Neural crest cell (in vitro differentiated cells): ENCODE data around the gene CLIC5. TPM values are rescaled to one million over a fixed set of nuclear protein-coding genes. Genes with fewer than 3 reads are reported as not detected.

Experiments
- DNase-seq: peaks from one replicate; pipeline ENCODE4 v3.0.0; 2021; ENCODE audit warnings: low read depth, mixed read lengths, low spot score
- H3K27ac Mint-ChIP-seq: one replicate; pipeline ENCODE4 v1.8.0; 2021; ENCODE audit warnings: mild to moderate bottlenecking, mixed read lengths; ENCODE audit not compliant: unreplicated experiment
- H3K27me3 Mint-ChIP-seq: 2 replicates; pipeline ENCODE4 v1.8.0; 2021; ENCODE audit warnings: low read depth, mild to moderate bottlenecking, mixed read lengths
- H3K36me3 Mint-ChIP-seq: 2 replicates; pipeline ENCODE4 v1.8.0; 2021; ENCODE audit warnings: low read depth, mild to moderate bottlenecking, mixed read lengths
- H3K4me1 Mint-ChIP-seq: 2 replicates; pipeline ENCODE4 v1.8.0; 2021; ENCODE audit warnings: mixed read lengths
- H3K4me3 Mint-ChIP-seq: one replicate; pipeline ENCODE4 v1.8.0; 2021; ENCODE audit warnings: mild to moderate bottlenecking, mixed read lengths
- H3K9me3 Mint-ChIP-seq: 2 replicates; pipeline ENCODE4 v1.8.0; 2021; ENCODE audit warnings: mixed read lengths
- total RNA-seq: library from RNA; stranded (reverse); gene quantifications from 2 replicates; pipeline ENCODE4 v1.2.1, GENCODE V29; 2021
- TF ChIP-seq, protein P1 (sequence below): fragments of 200-600 bp; sonication (generic); conservative IDR thresholded peaks from 2 replicates; pipeline ENCODE4 v1.5.0; 2021; ENCODE audit warnings: antibody characterized with exemption, mild to moderate bottlenecking

CLIC5 gene
- total RNA-seq, 1 donor from 2014 or later = not detected

GRCh38 chr6:45901767-45902650, 113.7 kb downstream of the CLIC5 start:
- TF ChIP-seq, protein P1, sequence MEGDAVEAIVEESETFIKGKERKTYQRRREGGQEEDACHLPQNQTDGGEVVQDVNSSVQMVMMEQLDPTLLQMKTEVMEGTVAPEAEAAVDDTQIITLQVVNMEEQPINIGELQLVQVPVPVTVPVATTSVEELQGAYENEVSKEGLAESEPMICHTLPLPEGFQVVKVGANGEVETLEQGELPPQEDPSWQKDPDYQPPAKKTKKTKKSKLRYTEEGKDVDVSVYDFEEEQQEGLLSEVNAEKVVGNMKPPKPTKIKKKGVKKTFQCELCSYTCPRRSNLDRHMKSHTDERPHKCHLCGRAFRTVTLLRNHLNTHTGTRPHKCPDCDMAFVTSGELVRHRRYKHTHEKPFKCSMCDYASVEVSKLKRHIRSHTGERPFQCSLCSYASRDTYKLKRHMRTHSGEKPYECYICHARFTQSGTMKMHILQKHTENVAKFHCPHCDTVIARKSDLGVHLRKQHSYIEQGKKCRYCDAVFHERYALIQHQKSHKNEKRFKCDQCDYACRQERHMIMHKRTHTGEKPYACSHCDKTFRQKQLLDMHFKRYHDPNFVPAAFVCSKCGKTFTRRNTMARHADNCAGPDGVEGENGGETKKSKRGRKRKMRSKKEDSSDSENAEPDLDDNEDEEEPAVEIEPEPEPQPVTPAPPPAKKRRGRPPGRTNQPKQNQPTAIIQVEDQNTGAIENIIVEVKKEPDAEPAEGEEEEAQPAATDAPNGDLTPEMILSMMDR = no peak
- Mint-ChIP-seq H3K4me3 (no peak overlapping the region), H3K27ac (no peak overlapping the region), H3K9me3 (no peaks in the 10 kb centered on the region), H3K36me3 (no peaks in the 10 kb centered on the region), H3K4me1 (peaks cover 18% of the 10 kb centered on the region), H3K27me3 (no peaks in the 10 kb centered on the region)
- DNase-seq = no peak

DNA sequence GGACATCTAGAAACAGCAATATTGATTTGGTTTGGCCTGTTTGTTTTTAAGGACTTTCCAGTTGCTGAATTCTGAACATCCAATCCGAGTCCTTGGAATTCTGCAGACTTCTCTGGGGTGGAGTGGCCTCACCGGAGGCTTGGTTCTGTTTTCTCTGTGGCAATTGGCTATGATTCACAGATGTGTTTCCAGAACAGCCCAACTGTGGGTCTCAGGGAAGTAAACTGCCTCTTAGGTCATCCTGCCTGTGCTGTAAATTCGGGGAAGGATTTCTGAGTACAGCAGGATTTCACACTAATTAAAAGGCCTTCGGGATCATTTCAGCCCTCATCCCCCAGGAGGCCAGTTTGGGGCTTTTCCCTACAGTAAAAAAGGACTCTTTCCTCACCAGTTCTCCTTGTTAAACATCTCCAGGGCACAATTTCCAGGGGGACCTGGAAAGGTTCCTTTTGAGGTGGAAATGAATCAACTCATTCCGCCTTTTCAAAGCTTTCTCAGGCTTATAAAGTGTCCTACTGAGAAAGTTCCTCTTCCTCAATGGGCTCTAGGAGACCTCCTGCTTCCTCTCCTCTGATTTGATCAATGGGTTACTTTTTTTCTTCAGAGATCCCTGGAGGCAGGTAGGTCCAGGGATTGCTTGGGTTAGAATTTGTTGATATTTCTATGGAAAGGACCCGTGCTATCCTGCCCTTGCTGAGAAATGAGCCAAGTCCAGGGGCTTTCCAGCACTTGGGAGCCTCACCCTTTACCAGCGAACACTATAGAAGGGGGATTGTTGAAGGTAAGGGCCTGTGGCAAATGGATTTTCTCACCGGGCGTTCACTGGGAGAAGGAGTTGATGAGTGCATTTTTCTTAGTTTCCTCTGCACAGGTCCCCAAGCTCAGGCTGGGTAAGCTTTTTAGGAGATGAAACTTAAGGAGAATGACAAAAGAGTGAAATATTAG, 114.6 kb downstream of the CLIC5 start:
- DNase-seq = no peak
- TF ChIP-seq, protein P1 = no peak
- H3K36me3 Mint-ChIP-seq = no peaks in the 10 kb centered on the region
- no peak overlapping the region for H3K27ac Mint-ChIP-seq
- H3K4me1 Mint-ChIP-seq = peaks cover 18% of the 10 kb centered on the region
- no peaks in the 10 kb centered on the region for H3K9me3 Mint-ChIP-seq
- H3K4me3 Mint-ChIP-seq = no peak overlapping the region
- no peaks in the 10 kb centered on the region for H3K27me3 Mint-ChIP-seq

DNA sequence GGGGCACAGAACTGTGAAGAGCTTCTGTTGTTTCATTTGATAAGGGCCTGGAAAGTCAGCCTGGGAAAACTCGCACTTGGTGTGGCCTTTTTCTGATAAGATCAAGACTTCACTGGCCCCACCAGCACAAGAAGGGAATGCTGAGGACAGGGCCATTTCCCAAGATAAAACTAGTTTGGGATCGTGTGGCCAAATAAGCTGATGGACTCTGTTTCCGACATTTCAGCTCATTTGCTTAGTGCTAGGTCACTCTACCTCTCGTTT, 116.0 kb downstream of the CLIC5 start:
- TF ChIP-seq, protein P1 = no peak
- no peak for DNase-seq
- Mint-ChIP-seq H3K27ac (no peak overlapping the region), H3K27me3 (no peaks in the 10 kb centered on the region), H3K4me3 (no peak overlapping the region), H3K4me1 (peaks cover 18% of the 10 kb centered on the region), H3K9me3 (no peaks in the 10 kb centered on the region), H3K36me3 (no peaks in the 10 kb centered on the region)

DNA sequence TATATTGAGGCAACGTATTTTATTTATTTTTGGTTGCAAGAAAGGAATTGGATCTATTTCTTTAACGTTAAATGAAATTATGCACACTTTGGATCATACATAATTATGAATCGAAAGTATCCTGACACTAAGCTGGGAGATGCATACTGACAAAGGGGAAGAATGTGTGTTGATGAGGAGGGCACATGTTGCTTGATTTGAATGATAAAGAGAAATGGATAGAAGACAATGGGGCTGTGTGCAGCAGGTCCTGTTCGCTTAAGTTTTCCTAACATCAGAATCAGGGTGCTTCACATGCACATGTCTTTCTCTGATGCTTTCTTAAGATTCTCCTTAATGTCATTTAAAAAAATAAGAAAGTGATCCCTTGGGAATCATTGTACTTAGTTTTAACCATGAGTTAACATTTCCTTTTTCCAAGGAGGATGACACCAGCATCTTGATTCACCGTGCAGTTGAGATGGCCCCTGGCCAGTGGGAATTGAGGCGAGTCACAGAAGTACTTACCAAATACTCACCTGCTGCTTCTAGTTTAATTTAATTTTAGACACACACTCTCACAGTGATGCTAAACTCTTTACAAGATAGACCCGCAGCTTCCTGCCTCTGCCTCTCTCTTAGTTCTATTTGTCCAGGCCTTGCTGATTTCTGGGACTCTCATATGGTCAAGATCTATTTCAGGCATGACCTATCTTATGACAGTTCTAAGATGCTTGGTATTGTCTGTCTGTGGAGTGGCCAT, 116.5 kb downstream of the CLIC5 start:
- no peaks in the 10 kb centered on the region for H3K27me3 Mint-ChIP-seq

More for the DNA sequence above, 116.5 kb downstream of the CLIC5 start:
- H3K4me3 Mint-ChIP-seq = no peak overlapping the region
- peaks cover 18% of the 10 kb centered on the region for H3K4me1 Mint-ChIP-seq
- TF ChIP-seq, protein P1 = no peak
- no peak overlapping the region for H3K27ac Mint-ChIP-seq
- H3K9me3 Mint-ChIP-seq = no peaks in the 10 kb centered on the region
- DNase-seq = no peak
- no peaks in the 10 kb centered on the region for H3K36me3 Mint-ChIP-seq
